Activated CD8-positive, alpha-beta memory T cell treated with anti-CD3 and anti-CD28 coated beads, Interleukin-2, amount 50 U/mL, for 48 hours (primary cell): ENCODE results near the gene CHST2.

Experiments
- DNase-seq: peaks from one replicate; pipeline ENCODE4 v3.0.0-alpha.2; 2020

The CHST2 gene

GRCh38 chr3:143170676-143171075 lies 51.1 kb downstream of the CHST2 start:
- DNase-seq: no peak

DNA sequence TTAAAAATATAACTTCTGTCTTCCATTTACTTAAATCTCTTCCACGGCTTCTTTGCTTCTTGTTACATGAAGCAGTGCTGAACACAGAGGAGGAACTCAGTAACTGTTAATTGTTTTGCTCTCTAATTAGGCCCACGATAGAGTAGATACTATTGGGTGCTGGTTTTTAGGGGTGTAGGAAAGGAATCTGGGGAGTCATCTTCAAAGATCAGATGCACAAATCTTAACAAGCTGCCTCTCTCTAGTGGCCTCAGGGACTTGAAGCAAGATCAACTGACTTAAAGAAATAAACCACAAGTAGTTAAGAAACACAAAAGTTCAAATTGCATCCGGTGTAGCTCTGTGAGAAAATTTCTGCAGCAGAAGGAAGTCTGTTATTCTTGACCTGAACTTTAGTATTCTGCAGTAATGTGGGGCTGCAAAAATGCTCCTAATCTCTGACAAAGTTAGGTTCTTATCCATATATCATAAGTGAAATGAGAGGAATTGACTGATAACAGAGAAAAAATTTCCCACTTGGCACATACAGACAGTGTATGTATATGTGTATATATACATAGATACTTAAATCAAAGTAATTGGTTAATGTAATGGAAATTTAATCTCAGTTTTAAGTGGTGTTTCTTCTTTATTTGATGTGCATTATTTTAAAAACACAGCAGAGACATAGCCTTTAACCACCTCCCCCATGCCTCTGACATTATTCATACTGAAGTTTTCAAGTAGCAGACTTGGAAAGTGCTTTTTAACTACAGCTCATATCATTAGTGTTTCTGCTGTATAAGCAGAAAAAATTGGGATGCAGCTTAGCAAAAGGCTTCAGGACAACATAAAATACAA lies 51.8 kb downstream of the CHST2 start:
- no peak for DNase-seq

DNA sequence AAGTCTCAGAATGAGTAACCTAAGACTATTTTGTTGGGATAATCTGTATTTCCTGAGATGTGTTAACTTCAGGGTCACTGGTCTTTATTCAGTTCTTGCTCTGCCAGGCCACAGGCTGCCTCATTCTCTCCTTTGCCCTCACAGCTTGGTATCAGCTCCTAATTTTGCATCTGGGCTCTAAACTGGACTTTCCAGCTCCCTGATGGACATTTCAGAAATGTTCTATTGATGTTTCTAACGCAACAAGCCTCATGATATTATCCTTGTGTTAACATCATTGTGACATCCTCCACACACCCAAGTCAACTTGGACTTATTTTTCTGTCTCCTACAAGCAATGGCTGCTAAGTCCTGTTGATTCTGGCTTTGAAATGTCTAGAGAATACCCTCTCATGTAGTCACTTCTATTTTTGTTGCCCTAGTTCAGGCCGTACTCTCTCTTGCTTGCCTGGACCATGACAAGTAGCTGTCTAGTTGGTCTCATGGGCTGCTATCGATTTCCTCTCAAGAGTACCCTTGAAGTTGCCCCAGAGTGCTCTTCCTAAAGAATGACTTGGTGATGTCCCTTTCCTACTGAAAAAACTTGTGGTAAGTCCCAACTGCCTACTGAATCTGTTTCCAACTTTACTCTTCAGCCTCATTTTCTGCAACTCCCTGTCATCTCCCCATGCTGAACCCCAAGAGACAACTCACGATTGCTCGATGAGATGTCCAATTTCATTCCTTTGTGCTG lies 52.7 kb downstream of the CHST2 start:
- DNase-seq: no peak

DNA sequence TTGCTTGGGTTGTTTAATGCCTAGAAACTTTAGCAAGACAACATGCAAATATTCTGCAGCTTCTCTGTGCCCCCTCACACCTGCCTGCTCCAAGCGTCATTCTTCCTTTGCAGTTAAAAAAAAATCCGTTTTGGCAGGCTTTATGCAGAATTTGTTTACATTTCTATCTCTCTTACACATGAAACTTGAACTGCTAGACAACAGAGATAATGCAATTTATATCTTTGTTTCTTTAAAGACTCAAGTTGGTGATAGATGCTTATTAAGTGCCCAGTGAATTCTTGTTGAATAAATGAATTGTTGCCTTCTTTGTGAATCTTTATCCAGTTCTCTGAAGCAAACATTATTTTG lies 53.2 kb downstream of the CHST2 start:
- DNase-seq: no peak

DNA sequence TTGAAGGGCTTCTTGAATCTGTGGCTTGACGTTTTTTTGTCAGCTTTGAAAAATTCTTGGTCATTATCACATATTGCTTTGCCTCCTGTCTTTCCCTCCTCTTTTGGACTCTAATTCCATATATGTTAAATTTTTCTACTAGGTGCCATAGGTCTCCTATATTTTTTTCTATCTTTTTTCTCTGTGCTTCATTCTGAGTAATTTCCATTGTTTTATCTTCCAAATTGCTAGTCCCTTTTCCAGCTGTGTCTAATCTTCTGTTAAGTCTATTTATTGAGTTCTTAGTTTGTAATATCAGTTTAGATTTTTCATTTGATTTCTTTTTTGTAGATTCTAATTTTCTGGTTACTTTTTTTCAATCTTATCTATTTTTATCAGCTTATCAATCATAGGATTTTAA lies 53.7 kb downstream of the CHST2 start:
- no peak for DNase-seq
